Measurements from ENCODE around the gene LYZL6.
A peak's percentile ranks its signal among the peaks of the same experiment; 100 is the strongest.
"Not testable (repeated sequence)": the region's sequence is repeated elsewhere in the genome, so short reads cannot be mapped to it uniquely, and the experiment has no call there.

Gene LYZL6

GRCh38 chr17:35906191-35906925, 37.2 kb downstream of the LYZL6 start:
- H3K4me3 ChIP-seq (ENCODE audit: low read depth, low read length), result no peak overlapping the region
- DNase-seq (ENCODE audit: low read depth), result no peak

GRCh38 chr17:35903451-35903850, 40.1 kb downstream of the LYZL6 start:
- TF ChIP-seq CTCF (IDR thresholded peaks at IDR 0.05; ENCODE audit: control insufficient read depth, extremely low read depth, insufficient read depth), result no peak
- no peak overlapping the region for H3K4me3 ChIP-seq (ENCODE audit: low read depth, low read length)
- DNase-seq (ENCODE audit: low read depth), result no peak

More at GRCh38 chr17:35906191-35906925, 37.2 kb downstream of the LYZL6 start:
- no peak for TF ChIP-seq CTCF (IDR thresholded peaks at IDR 0.05; ENCODE audit: control insufficient read depth, extremely low read depth, insufficient read depth)

- no peak for DNase-seq (ENCODE audit: low read depth)
- H3K4me3 ChIP-seq (ENCODE audit: low read depth, low read length), result no peak overlapping the region
- TF ChIP-seq CTCF (IDR thresholded peaks at IDR 0.05; ENCODE audit: control insufficient read depth, extremely low read depth, insufficient read depth), result no peak
These were observed 41.8 kb downstream of the LYZL6 start for GRCh38 chr17:35901631-35902175.

- no peak for DNase-seq (ENCODE audit: low read depth)
- TF ChIP-seq CTCF (IDR thresholded peaks at IDR 0.05; ENCODE audit: control insufficient read depth, extremely low read depth, insufficient read depth), result no peak
- H3K4me3 ChIP-seq (ENCODE audit: low read depth, low read length), result no peak overlapping the region
These were observed 42.6 kb downstream of the LYZL6 start for GRCh38 chr17:35900708-35901480.

- DNase-seq (ENCODE audit: low read depth), result no peak
- TF ChIP-seq CTCF (IDR thresholded peaks at IDR 0.05; ENCODE audit: control insufficient read depth, extremely low read depth, insufficient read depth), result no peak
- no peak overlapping the region for H3K4me3 ChIP-seq (ENCODE audit: low read depth, low read length)
These were observed 43.2 kb downstream of the LYZL6 start for GRCh38 chr17:35900280-35900679.

GRCh38 chr17:35898283-35899070, 45.0 kb downstream of the LYZL6 start:
- no peak overlapping the region for H3K4me3 ChIP-seq (ENCODE audit: low read depth, low read length)
- peak; percentile 70 for DNase-seq (ENCODE audit: low read depth)
- TF ChIP-seq CTCF (IDR thresholded peaks at IDR 0.05; ENCODE audit: control insufficient read depth, extremely low read depth, insufficient read depth), result no peak

GRCh38 chr17:35897772-35898171, 45.7 kb downstream of the LYZL6 start:
- H3K4me3 ChIP-seq (ENCODE audit: low read depth, low read length); DNase-seq (ENCODE audit: low read depth): not testable (repeated sequence)

Measured in LNCaP clone FGC (cell line).